G401.6 (cell line): ENCODE data around the gene GPR68.
"Not testable (repeated sequence)": the region's sequence is repeated elsewhere in the genome, so short reads cannot be mapped to it uniquely, and the experiment has no call there.

ENCODE experiments used
- FAIRE-seq: peaks from 2 replicates; lab custom pipeline; 2012; peaks lifted over from hg19 to GRCh38; lab: Jason Lieb, UNC

The GPR68 gene

DNA sequence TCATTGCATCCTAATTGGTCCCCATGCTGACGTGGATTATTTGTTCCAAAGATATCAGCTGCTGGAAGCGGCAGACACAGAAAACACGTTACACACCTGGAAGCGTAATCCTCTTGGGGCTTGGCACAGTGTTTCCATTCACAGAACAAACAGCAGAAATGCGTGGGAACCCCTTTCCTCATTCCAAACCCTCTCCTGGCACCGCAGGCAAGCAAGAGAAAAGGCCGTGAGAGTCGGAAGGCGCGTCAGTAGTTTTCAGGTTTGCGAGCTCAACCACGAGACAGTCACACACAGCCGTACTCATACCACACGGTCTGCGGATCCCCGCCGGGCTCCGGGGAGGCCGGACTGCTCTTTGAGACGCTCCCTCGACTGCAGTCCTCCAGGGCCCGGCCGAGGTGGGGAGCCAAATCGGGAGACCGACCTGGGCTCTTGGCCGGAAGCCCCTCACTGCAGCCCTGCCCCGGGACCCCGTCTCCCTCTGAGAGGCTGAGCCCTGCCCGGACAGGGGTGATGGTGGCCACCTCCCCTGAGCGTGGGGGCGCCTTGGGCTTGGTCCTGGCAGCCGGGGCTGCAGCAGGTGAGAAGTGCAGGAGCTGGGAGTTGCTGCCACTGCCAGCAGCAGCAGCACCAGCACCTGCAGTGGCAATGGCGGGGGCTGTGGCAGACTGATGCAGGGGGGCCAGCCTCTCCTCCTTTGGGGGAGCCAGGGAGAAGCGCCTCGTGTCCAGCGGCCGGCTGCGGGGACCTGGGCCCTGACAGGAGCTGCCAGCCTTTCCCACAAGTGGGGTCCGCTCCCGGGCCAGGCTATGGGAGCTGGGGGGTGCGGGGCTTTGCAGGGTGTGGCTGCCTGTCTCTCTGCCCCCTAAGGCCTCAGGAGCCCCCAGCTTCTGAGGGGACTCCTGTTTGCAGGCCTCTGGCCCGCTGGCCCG is 28.1 kb upstream of the GPR68 start:
- FAIRE-seq, result no peak

- no peak for FAIRE-seq
These were observed 27.1 kb upstream of the GPR68 start for GRCh38 chr14:91271639-91272038.

GRCh38 chr14:91270619-91271018 is 26.1 kb upstream of the GPR68 start:
- FAIRE-seq, result no peak

DNA sequence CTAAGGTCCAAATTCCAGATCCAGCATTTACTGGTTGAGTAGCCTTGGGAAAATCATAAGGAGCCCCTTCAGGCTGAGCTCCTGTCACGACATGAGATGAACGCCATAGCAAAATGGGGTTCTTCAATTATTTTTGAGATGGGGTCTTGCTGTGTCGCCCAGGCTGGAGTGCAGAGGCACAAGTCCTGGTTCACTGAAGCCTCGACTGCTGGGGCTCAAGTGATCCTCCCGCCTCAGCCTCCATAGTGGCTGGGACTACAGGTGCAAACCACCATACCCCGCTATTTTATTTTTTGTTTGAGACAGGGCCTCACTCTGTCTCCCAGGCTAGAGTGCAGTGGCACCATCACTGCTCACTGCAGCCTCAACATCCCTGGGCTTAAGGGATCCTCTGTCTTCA is 25.7 kb upstream of the GPR68 start:
- FAIRE-seq, result no peak

GRCh38 chr14:91269076-91269991 is 24.8 kb upstream of the GPR68 start:
- FAIRE-seq, result no peak

- FAIRE-seq, result no peak
These were observed 23.5 kb upstream of the GPR68 start for GRCh38 chr14:91267965-91268437.

- FAIRE-seq, result not testable (repeated sequence)
These were observed 21.8 kb upstream of the GPR68 start for GRCh38 chr14:91266276-91266675.

GRCh38 chr14:91265404-91265803 is 20.9 kb upstream of the GPR68 start:
- no peak for FAIRE-seq

DNA sequence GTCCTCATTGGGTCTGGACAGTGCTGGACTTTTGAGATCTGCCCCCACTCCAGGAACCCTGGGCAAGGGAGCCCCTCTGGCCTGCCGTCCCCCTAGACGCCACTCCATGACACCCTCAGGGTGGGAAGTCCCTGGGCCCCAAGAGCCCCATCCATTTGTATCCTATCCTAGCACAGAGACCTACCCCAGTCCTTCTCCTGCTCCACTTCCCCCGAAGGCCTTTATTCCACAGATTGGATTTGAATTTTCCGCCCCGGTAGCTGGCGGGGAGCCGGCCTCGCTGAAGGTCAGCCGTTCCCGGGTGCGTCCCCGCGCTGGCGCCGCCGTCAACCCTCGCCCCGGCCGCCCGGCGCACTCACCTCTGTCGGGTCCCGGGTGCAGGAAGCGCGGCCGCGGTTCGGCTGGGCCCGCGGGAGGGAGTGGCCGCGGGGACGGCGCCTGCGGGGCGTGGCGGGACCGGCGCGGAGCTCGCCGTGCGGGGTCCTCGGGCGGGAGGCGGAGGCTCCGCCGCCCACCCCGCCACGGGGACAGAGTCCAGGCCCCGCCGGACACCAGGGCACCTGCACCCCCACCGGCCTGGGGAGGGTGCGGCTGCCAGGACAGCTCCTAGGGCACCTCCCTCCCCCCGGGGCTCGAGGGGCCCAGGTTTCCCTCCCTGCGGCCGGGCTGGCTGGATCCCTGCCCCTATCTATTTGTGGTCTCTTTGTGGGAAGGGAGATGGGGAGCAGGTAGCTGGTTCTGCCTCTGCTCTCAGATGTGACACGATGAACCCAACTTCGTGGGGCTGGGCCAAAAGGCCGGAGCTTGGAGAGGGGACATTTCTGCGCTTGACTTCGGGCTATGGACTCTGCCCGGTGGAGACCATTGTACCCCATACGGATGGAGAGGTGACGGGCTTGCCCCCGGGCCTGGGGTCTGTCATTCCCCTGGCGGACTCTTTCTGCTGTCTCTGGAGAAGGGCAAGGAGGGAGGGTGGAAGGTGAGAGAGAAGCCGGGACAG is 19.9 kb upstream of the GPR68 start:
- no peak for FAIRE-seq

DNA sequence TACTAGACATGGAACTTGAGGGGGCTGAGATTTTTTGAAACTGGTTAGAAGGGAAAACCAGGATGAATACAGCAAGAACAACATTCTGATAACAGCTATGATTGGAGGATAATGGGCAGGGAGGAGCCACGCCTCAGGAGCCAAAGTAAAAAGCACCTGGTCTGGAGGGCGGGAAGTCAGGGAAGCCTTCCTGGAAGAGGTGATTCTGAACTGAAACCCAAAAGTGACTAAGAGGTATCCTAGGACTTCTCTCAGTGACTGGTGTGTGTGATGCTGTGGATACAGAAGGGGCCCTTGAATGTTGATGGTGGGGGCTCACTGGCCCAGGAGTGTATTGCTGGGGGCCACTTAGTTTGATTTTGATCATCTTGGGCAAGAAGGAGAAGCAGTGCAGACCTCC is 18.8 kb upstream of the GPR68 start:
- no peak for FAIRE-seq

DNA sequence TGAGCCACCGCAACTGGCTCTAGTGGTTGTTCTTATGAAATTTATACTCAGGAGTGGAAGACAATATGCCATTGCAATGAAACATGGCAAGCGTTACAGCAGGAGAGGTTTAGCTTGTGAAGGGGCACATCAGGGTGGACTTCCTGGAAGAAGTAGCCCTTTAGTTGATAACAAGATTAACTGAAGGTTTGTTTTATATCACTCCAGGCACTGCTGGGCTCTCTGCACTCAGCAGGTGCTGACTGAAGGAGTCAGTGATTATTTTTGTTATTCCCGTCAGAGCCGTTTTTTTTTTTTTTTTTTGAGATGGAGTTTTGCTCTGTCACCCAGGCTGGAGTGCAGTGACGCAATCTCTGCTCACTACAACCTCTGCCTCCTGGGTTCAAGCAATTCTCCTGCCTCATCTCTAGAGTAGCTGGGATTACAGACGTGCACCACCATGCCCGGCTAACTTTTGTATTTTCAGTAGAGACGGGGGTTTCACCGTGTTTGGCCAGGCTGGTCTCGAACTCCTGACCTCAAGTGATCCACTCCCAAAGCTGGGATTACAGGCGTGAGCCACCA is 17.6 kb upstream of the GPR68 start:
- FAIRE-seq, result no peak

- no peak for FAIRE-seq
These were observed 16.6 kb upstream of the GPR68 start for GRCh38 chr14:91261115-91261514.

- no peak for FAIRE-seq
These were observed 14.4 kb upstream of the GPR68 start for GRCh38 chr14:91258876-91259275.

GRCh38 chr14:91258011-91258618 is 13.6 kb upstream of the GPR68 start:
- FAIRE-seq, result no peak

DNA sequence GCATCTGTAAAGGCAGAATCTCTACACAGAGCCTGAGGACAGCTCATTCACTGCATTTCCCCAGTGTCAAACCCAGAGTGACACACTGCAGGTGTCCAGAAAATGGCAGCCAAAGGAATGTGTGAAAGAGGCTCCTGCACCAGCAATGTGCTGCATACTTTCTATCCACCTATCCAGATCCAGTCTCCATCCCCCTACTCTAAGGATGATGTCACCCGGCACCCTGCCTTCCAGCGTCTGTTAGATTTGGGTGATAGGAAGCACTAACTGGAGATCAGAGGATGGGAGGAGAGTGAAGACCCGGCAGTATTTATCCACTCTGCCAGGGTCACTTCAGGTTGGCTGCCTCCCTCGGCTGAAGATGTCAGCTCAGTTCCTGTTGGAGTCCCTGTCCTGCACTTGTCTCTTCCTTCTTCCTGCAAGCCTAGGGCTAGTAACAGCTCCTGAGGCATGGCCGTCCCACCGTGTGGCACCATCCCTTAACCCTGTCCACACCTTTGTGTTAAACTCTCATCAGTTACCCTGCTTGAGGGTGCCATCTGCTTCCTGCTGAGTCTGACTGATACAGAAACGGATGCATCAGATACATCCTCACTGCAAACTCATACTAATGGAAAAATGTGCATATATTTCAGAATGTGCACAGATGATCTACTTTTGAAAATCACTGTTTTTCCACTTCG is 13.0 kb upstream of the GPR68 start:
- FAIRE-seq, result no peak

DNA sequence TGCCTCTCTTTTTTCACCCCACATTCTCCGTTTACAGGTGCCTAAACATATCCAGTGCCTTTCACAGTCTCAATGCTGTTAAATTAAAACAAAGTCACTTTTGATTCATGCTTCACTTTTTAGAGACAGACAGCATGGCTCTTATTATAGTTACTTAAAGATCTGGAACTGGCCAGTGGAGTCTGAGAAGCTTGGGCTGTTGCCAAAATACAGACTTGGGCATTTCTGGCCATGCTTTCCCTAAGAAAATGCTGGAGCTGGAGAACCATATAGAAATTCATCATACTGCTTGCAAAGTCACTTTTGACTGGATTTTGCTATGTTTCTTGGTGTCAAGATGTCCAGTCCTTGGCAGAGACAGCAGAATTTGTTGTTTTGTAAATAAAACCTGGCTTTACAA is 12.2 kb upstream of the GPR68 start:
- no peak for FAIRE-seq

- no peak for FAIRE-seq
These were observed 10.7 kb upstream of the GPR68 start for GRCh38 chr14:91255026-91255695.

DNA sequence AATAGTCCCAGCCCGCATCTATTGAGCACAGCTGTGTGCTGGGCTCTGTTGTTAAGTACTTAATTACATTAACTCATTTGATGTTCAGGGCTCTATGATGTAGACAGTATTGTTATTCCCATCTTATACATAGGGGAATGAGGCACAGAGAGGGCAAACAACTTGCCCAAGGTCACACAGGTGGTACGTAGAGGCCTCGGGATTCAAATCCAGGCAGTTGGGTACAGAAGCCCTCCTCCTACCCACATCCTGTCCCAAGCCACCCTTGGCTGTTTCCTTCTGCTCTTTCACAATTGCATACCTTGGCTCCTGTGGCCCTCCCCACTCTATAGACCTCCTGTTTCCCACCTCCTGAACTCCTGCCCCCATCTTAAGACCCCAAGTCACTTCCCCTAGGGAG is 10.0 kb upstream of the GPR68 start:
- no peak for FAIRE-seq

GRCh38 chr14:91253795-91254323 is 9.4 kb upstream of the GPR68 start:
- FAIRE-seq, result no peak
